ENCODE data around the gene DNASE2B.

DNA sequence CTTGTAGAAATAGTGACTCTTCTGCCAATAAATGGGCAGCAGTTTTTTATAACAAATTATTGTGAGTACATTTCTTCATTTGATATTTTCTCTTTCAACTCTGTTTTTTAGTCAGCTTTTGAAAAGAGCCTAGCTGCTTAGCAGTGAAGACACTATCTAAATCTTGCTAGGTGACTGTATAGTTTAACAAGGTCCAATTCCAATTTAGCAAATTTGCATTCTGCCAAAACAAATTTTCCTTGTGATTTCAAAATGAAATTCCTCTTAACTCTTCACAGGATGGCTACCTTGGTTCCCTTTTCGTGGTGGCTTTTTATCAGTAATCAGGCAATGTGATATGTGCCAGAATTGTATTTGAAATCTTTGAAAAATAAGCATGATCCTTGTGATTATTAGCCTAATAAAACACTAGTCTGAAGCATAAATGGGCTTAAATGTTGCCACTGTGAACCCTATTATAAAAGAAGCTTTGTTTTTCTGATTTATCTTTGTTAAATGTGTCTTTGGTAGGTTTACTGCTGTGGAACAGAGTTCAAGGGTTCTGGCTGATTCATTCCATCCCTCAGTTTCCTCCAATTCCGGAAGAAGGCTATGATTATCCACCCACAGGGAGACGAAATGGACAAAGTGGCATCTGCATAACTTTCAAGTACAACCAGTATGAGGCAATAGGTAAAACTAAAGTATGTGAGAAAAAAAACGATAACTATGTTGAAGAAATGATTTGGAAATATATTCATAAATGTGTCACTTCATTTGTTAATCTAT lies 12.2 kb downstream of the DNASE2B start:
- TF ChIP-seq POLR2A (IDR thresholded peaks at IDR 0.05; ENCODE audit: low read depth, low read length) (no peak), JUN (IDR thresholded peaks at IDR 0.05; ENCODE audit: borderline replicate concordance, insufficient read depth, insufficient read length, low read depth) (no peak)
